ENCODE data around the gene TET1.

- TF ChIP-seq, protein P1, sequence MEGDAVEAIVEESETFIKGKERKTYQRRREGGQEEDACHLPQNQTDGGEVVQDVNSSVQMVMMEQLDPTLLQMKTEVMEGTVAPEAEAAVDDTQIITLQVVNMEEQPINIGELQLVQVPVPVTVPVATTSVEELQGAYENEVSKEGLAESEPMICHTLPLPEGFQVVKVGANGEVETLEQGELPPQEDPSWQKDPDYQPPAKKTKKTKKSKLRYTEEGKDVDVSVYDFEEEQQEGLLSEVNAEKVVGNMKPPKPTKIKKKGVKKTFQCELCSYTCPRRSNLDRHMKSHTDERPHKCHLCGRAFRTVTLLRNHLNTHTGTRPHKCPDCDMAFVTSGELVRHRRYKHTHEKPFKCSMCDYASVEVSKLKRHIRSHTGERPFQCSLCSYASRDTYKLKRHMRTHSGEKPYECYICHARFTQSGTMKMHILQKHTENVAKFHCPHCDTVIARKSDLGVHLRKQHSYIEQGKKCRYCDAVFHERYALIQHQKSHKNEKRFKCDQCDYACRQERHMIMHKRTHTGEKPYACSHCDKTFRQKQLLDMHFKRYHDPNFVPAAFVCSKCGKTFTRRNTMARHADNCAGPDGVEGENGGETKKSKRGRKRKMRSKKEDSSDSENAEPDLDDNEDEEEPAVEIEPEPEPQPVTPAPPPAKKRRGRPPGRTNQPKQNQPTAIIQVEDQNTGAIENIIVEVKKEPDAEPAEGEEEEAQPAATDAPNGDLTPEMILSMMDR (IDR thresholded peaks at IDR 0.05; ENCODE audit: insufficient read depth, low read length), result no peak
- TF ChIP-seq, protein P2, sequence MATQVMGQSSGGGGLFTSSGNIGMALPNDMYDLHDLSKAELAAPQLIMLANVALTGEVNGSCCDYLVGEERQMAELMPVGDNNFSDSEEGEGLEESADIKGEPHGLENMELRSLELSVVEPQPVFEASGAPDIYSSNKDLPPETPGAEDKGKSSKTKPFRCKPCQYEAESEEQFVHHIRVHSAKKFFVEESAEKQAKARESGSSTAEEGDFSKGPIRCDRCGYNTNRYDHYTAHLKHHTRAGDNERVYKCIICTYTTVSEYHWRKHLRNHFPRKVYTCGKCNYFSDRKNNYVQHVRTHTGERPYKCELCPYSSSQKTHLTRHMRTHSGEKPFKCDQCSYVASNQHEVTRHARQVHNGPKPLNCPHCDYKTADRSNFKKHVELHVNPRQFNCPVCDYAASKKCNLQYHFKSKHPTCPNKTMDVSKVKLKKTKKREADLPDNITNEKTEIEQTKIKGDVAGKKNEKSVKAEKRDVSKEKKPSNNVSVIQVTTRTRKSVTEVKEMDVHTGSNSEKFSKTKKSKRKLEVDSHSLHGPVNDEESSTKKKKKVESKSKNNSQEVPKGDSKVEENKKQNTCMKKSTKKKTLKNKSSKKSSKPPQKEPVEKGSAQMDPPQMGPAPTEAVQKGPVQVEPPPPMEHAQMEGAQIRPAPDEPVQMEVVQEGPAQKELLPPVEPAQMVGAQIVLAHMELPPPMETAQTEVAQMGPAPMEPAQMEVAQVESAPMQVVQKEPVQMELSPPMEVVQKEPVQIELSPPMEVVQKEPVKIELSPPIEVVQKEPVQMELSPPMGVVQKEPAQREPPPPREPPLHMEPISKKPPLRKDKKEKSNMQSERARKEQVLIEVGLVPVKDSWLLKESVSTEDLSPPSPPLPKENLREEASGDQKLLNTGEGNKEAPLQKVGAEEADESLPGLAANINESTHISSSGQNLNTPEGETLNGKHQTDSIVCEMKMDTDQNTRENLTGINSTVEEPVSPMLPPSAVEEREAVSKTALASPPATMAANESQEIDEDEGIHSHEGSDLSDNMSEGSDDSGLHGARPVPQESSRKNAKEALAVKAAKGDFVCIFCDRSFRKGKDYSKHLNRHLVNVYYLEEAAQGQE (IDR thresholded peaks at IDR 0.05; ENCODE audit: insufficient replicate concordance, low read depth), result no peak
- no peak for TF ChIP-seq POLR2AphosphoS5 (IDR thresholded peaks at IDR 0.05; ENCODE audit: low read depth)
- TF ChIP-seq SPI1 (IDR thresholded peaks at IDR 0.05; ENCODE audit: borderline replicate concordance, low read depth), result no peak
- no peak for TF ChIP-seq GABPA (IDR thresholded peaks at IDR 0.05; ENCODE audit: low read depth)
Measured at GRCh38 chr10:68625316-68625921, 65.3 kb downstream of the TET1 start.

All from HL-60 (cell line).